DOHH2 (cell line): ENCODE results near the gene TOM1.

Experiments
- EZH2phosphoT487 ChIP-seq: fragments of 200-600 bp; sonication (generic); IDR thresholded peaks from 2 replicates; pipeline ENCODE4 v1.6.1; 2017; ENCODE audit warnings: borderline replicate concordance, mild to moderate bottlenecking, antibody characterized with exemption, low read length, moderate library complexity, mixed read lengths
- TF ChIP-seq, protein P1 (sequence below): fragments of 200-600 bp; sonication (generic); IDR thresholded peaks from one replicate; pipeline ENCODE4 v1.5.1; 2014; ENCODE audit warnings: antibody characterized with exemption, mild to moderate bottlenecking, low read depth, low read length; ENCODE audit not compliant: poor library complexity, severe bottlenecking

DNA sequence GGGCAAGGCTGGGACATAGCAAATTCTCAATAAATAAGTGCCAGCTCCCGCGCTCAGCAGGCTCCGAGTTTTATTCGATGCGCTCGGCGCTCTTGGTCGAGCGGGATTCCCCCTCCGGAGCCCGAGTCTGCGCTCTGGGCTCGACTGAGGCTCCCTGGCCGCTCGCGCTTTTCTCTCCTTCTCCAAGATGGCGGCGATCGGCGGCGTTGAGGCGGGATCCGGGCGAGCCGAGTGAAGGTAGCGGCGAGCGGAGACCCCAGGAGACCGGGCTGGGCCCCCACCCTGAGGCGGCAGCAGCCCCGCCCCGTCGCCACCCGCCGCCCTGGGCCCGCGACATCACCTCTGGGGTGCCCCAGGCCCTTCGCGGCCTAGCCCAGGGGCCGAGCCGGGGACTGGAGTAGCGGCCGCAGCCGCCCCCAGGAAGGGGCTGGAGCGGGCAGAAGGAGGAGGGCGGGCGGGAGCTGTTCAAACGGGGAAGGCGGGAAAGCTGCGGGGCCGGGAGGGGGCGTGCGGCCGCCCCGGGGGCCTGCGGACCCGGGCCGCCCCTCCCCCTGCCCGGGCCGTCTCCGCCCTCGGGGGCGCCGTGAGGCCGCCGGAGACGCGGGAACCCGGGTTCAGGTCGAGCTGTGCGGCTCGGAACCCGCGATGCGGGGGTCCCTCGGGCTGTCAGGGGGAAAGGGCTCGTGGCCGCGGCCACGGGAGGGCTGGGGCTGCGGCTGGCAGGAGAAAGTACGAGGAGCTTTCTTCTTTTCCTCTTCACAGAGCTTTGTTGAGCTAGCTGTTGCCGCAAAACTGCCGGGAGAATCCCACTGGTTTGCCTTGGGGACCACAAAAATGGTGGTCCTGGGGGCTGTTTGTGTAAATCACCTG, 42.1 kb upstream of the TOM1 start, which contains the start of gene HMGXB4:
- TF ChIP-seq, protein P1, sequence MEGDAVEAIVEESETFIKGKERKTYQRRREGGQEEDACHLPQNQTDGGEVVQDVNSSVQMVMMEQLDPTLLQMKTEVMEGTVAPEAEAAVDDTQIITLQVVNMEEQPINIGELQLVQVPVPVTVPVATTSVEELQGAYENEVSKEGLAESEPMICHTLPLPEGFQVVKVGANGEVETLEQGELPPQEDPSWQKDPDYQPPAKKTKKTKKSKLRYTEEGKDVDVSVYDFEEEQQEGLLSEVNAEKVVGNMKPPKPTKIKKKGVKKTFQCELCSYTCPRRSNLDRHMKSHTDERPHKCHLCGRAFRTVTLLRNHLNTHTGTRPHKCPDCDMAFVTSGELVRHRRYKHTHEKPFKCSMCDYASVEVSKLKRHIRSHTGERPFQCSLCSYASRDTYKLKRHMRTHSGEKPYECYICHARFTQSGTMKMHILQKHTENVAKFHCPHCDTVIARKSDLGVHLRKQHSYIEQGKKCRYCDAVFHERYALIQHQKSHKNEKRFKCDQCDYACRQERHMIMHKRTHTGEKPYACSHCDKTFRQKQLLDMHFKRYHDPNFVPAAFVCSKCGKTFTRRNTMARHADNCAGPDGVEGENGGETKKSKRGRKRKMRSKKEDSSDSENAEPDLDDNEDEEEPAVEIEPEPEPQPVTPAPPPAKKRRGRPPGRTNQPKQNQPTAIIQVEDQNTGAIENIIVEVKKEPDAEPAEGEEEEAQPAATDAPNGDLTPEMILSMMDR: peak; percentile 47
- TF ChIP-seq EZH2phosphoT487: no peak
